HG03575 (cell line): ENCODE measurements around the gene CDH8.
"Not testable (repeated sequence)": the region's sequence is repeated elsewhere in the genome, so short reads cannot be mapped to it uniquely, and the experiment has no call there.

Experiments
- ATAC-seq: cut with Tn5 transposase; IDR thresholded peaks from one replicate; pipeline ENCODE4 v1.9.1; 2021; ENCODE audit not compliant: unreplicated experiment, insufficient number of reproducible peaks, low FRiP score; ENCODE audit errors: extremely low read depth

Gene CDH8

GRCh38 chr16:61952841-61953240 is 83.4 kb downstream of the CDH8 start:
- no peak for ATAC-seq

GRCh38 chr16:61948414-61948813 is 87.8 kb downstream of the CDH8 start:
- no peak for ATAC-seq

GRCh38 chr16:61946019-61946418 is 90.2 kb downstream of the CDH8 start:
- no peak for ATAC-seq

- ATAC-seq, result no peak
Measured at GRCh38 chr16:61945511-61945910, 90.7 kb downstream of the CDH8 start.

- no peak for ATAC-seq
Measured at GRCh38 chr16:61944004-61944403, 92.2 kb downstream of the CDH8 start.

- no peak for ATAC-seq
Measured at GRCh38 chr16:61940611-61941010, 95.6 kb downstream of the CDH8 start.

- no peak for ATAC-seq
Measured at GRCh38 chr16:61937646-61938045, 98.6 kb downstream of the CDH8 start.

- ATAC-seq, result no peak
Measured at GRCh38 chr16:61936522-61936921, 99.7 kb downstream of the CDH8 start.

GRCh38 chr16:61934601-61935000 is 101.6 kb downstream of the CDH8 start:
- no peak for ATAC-seq

- no peak for ATAC-seq
Measured at GRCh38 chr16:61929776-61930175, 106.5 kb downstream of the CDH8 start.

- ATAC-seq, result no peak
Measured at GRCh38 chr16:61926766-61927165, 109.5 kb downstream of the CDH8 start.

GRCh38 chr16:61923629-61924028 is 112.6 kb downstream of the CDH8 start:
- ATAC-seq, result no peak

- no peak for ATAC-seq
Measured at GRCh38 chr16:61921373-61921772, 114.9 kb downstream of the CDH8 start.

- ATAC-seq, result not testable (repeated sequence)
Measured at GRCh38 chr16:61917865-61918826, 118.1 kb downstream of the CDH8 start.

GRCh38 chr16:61915569-61915968 is 120.7 kb downstream of the CDH8 start:
- no peak for ATAC-seq

- no peak for ATAC-seq
Measured at GRCh38 chr16:61909074-61909473, 127.2 kb downstream of the CDH8 start.

GRCh38 chr16:61908426-61908825 is 127.8 kb downstream of the CDH8 start:
- ATAC-seq, result no peak

- ATAC-seq, result no peak
Measured at GRCh38 chr16:61901689-61902088, 134.5 kb downstream of the CDH8 start.

- ATAC-seq, result no peak
Measured at GRCh38 chr16:61900482-61900881, 135.8 kb downstream of the CDH8 start.

GRCh38 chr16:61897657-61898056 is 138.6 kb downstream of the CDH8 start:
- no peak for ATAC-seq

GRCh38 chr16:61892531-61892930 is 143.7 kb downstream of the CDH8 start:
- no peak for ATAC-seq
